Adipose tissue (tissue), 3 donors: ENCODE measurements around the gene TREH. TPM values are rescaled to one million over a fixed set of nuclear protein-coding genes. Genes with fewer than 3 reads are reported as not detected.

ENCODE experiments used
- H3K27ac ChIP-seq: one replicate; pipeline ENCODE4 v1.5.1; 2013; ENCODE audit warnings: low read depth, low read length
- whole genome bisulfite sequencing, 3 donors: extraction: QIAGEN DNeasy Blood & Tissue Kit; methylation state at CpG; one replicate each; pipeline ENCODE4 v1.1.7; 2013; 5-methylcytosine and 5-hydroxymethylcytosine counted together
- polyA plus RNA-seq, 3 donors: library from polyadenylated mRNA; stranded (reverse); fragments of 200-250 nt; gene quantifications; one replicate each; pipeline ENCODE4 v1.2.3, GENCODE V29; 2013
- donor health status: healthy with polysubstance abuse.
- donor health status: Bipolar disorder and iron deficiency.
- donor health status: healthy.

The TREH gene
- polyA plus RNA-seq, 3 donors, result 0.54 to 5.7 (median 2.0) TPM

DNA sequence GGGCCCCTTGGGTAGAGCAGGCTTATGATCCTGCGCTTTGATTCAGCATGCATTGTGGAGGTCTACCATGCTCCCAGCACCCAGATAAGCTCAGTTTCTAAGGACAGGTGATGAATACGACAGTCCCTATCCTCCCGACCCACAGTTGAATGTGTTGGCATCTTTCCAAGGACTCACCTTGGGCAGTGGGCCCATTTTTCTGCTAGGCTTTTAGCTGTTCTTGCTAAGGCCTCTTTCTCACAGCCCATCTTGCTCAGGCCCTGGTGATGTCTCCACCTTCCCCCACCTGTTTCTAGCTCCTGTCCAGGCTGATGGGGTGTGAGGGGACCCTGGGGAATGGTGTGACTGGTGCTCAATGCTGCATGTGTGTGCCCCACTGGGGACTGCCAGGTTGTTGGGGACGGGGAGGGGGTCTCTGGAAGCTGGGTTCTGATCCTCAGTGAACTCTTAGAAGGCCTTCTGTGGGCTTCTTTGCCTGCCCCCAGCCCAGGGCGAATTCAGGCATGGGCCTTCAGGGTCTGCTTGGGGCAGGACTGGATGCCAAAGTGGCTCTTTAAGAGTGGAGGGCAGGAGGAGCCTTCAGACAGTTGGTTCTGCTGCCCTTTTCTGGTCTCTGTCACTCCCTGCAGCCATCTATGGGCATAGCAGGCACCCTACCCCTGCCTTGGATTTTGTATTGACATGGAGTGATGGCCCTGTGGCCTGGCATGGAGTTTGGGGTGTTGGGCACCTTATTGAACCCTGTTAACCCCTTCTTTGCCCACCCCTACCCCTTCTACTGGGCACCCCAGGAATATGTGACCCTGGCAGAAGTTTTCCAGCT is 38.9 kb downstream of the TREH start:
- H3K27ac ChIP-seq, result no peak overlapping the region
- WGBS, 3 donors, result 61 to 74% (median 74%) methylated on average over 5 of the region's 5 CpGs

DNA sequence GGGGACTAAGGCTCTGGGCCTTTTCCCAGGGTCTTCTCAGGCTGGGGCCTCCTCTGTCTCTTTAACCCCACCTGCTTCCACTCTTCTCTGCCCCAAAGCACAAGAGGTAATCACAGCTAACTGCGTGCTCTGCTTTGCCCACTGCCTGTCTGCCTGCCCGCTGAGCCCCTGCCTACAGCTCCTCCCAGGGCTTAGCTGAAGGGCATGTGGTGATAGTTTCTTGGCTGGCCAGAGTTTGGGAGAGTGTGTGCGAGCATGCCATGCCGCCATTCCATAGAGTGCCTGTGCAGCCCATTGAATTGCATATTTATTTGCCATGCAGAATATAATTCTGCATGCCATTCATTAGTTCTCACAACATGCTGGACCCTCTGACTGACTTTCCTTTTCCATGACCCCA is 39.6 kb downstream of the TREH start:
- H3K27ac ChIP-seq, result no peak overlapping the region
- WGBS, 3 donors, result 77 to 93% (median 91%) methylated on average over 4 of the region's 4 CpGs

DNA sequence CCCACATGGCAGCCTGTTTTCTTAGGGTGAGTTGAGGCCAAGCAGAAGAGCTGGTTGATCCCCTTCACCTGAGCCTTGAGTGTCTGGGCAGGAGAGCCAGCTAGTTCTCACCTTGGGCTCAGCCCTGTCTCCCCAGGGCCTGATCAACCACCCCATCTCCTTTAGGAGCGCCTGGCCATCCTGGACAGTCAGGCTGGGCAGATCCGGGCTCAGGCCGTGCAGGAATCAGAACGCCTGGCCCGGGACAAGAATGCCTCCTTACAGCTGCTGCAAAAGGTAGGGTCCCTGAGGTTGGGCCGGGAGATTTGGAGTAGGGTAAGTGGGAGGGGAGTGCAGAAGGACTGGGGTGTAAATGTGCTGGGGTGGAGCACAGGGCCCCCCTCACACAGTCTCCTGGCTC is 40.7 kb downstream of the TREH start:
- 90 to 94% (median 94%) methylated on average over 6 of the region's 6 CpGs for WGBS, 3 donors
- no peak overlapping the region for H3K27ac ChIP-seq

DNA sequence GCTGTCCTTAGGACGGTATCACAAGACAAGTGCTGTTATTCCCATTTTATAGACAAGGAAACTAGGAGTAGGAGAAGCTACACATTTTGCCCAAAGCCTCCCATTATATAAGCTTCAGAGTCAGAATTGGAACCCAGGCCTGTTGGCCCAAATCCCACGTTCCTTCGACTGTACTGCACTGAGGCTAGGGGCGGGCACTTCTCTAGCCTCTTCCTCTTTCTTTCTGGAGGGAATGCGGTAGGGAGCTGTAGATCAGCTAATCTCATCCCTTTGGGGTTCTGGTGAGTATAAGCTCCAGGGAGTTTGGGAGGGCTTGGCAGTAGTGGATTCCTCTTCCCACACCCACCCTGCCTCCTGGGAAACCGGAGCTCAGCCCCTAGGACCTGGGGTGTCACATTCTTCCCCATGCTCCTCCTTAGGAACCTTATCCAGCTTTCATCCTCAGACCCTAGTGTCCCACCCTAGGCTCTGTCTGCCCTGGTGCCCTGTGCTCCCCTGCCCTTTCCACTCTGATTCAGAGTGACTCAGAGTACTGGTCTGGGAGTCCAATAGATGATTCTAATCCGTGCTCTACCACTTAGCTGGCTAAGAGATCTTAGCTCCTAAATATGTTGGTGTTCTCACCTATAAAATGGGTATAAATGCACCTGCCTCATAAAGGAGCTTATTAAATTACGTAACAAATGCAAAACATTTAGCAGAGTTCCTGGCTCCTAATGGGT is 42.7 kb downstream of the TREH start:
- no peak overlapping the region for H3K27ac ChIP-seq
- 63 to 87% (median 68%) methylated on average over 8 of the region's 8 CpGs for WGBS, 3 donors

DNA sequence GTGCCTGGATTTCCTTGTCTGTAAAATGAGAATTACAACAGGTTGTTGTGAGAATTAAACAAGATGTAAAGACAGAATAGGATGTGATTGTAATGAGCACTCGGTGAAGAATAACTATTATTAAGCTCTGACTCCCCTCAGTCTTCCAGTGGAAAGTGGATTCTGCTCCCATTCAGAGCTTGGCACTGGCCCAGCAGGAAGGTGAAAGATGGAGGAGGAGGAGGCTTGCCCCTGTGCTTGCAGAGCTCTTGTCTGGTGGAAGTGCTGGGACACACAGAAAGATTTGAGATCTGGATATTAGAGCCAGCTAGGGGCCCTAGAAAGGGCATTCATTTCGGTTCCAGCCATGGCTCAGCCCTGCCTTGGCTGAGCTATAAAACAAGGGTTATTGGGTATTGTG is 43.8 kb downstream of the TREH start:
- WGBS, 3 donors, result 67 to 87% (median 79%) methylated on average over 2 of the region's 2 CpGs
- no peak overlapping the region for H3K27ac ChIP-seq

DNA sequence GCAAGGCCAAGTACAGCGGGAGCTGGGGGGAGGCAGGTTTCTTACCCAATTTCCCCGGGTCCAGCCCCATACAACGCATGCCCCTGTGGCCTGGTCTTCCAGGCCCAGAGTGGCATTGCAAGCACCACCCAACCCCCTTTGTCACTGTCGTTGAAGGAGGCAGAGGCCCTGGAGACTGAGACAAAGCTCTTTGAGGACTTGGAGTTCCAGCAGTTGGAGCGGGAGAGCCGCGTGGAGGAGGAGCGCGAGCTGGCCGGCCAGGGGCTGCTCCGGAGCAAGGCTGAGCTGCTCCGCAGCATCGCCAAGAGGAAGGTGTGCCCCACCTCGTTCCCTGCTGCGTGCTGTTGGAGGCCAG is 44.2 kb downstream of the TREH start:
- 22 to 66% (median 48%) methylated on average over 15 of the region's 15 CpGs for WGBS, 3 donors

DNA sequence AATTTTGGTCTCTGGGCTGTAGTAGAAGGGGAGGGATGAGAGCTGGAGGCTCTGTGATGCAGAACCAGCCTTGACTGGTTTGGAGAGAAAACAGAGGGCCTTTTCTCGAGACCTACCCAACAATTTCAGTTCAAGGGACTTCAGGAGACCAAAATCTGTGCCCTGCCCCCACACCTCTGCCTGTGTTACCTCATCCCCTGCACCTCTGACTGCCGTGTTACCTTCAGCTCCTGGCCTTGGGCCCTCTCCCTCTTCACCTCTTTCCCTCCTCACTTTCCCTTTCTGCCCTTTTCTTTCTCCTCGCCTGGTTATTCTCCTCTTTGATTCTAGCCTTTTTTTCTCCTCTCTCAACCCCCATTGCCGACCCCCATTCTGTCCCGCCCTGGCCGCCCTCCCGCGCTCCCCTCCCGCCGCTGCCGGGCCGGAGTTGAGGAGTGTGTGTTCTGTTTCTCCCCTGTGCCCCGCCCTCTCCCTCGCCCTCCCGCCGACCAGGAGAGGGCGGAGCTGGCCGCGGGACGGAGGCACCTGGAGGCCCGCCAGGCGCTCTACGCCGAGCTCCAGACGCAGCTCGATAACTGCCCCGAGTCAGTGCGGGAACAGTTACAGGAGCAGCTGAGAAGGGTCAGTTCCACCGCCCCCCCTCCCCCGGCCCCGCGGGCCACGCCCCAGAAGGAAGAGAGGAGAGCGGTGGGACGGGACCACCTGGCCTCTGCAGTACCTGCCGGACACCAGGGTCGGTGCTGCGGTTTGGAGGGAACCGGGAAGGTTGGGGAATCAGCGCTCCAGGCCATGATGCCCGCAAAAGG is 44.8 kb downstream of the TREH start:
- 6 to 46% (median 30%) methylated on average over 37 to 41 of the region's 41 CpGs for WGBS, 3 donors
- no peak overlapping the region for H3K27ac ChIP-seq

More for the DNA sequence above, 44.2 kb downstream of the TREH start:
- no peak overlapping the region for H3K27ac ChIP-seq

DNA sequence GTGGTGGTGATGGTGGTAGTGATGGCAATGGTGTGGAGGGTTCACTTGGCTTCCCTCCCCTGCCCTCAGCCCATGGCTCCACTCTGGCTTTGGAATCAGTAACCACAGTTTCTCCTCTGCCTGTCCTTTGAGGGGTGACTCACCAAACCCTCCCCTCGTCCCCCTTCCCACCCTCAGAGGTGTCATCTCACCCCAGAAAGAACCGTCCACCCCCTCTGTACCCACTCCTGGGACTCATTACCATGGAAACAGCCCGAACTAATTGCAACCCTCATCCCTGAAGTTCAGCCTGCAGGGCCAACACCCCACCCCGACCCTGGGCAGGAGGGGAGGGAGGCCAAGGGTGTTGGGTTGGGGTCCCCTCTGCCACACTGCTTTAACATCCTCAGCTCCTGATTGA is 45.5 kb downstream of the TREH start:
- 42 to 51% (median 49%) methylated on average over 4 of the region's 4 CpGs for whole genome bisulfite sequencing, 3 donors
- H3K27ac ChIP-seq, result no peak overlapping the region

DNA sequence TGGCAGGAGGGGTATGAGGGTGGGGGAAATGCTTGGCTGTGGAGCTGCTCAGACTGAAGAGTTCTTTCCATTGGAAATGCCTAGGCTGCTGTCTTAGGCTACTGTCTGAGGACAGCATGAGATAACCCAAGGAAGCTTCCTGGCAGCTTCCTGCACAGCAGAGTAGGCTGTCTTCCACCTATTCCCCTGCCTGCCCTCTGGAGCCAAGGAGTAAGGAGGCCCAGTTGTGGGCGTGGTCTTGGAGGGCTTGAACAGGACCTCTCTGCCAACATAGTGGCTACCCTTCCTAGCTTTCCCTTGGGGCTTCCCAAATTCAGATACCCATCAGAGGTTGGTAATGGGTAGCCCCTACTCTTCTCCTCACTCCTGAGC is 46.1 kb downstream of the TREH start:
- WGBS, 3 donors, result 82 to 87% (median 85%) methylated on average over 1 of the region's 1 CpG
- H3K27ac ChIP-seq, result no peak overlapping the region

DNA sequence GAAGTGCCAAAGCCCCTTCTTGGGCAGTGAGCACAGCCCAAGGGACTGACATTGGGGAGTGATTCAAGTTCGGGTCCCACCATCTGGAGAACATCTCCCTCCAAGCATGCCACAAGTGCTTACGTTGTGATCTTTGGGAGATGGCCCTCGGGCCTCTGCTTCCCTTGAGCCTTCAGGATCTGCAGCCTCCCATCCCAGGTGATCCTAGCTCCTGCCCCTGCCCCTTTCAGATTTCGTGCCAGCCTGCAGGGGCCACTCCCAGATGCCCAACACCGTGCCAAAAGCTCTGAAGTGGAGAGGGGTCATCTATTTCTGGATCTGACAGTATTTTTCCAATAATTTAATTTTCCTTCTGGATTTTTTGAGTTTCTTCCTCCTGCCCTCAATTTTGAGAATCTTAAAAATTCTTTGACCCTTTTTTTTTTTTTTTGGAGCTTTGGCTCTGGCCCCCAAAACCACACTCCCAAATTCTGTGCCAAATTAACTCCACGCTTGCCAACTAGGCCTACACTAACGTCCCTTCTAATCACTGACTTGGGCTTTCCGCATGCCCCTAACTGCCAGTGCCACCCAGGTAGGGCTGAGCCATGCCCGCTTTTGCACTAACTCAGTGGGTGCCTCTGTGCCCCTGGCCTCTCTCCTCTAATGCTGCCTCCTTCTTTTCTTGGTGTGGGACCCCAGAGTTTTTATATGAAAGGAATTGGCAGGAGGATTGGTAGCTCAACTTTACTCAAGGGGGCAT is 46.7 kb downstream of the TREH start:
- no peak overlapping the region for H3K27ac ChIP-seq
- WGBS, 3 donors, result 74 to 88% (median 77%) methylated on average over 9 of the region's 9 CpGs

DNA sequence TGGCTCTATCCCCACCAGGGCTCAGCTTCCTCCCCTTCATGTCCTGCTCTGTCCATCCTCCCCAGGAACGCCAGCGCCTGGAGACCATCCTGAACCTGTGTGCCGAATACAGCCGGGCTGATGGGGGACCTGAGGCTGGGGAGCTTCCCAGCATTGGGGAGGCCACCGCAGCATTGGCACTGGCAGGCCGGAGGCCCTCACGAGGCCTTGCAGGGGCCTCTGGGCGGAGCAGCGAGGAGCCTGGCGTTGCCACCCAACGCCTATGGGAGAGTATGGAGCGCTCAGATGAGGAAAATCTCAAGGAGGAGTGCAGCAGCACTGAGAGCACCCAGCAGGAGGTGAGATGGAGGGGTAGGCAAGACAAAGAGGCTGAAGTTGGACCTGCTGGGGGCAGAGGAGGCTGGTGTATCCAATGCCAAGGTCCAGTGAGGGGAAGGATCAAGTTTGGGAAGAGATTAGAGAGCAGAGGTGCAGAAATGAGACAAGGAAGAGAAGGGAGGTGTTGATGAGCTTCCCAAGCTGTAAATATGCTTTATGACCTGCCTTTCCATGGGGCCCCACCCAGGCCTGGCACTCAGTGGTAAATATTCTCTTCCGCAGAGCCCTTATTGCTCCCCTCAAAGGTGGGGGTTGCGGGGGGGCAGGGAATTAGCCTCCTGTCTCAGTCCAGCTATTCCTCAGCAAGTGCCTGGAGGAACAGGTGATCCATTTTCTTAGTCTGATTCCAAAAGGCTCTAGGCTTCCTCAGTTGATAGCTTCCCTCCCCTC is 48.1 kb downstream of the TREH start:
- H3K27ac ChIP-seq, result no peak overlapping the region
- WGBS, 3 donors, result 87 to 94% (median 91%) methylated on average over 14 of the region's 14 CpGs

DNA sequence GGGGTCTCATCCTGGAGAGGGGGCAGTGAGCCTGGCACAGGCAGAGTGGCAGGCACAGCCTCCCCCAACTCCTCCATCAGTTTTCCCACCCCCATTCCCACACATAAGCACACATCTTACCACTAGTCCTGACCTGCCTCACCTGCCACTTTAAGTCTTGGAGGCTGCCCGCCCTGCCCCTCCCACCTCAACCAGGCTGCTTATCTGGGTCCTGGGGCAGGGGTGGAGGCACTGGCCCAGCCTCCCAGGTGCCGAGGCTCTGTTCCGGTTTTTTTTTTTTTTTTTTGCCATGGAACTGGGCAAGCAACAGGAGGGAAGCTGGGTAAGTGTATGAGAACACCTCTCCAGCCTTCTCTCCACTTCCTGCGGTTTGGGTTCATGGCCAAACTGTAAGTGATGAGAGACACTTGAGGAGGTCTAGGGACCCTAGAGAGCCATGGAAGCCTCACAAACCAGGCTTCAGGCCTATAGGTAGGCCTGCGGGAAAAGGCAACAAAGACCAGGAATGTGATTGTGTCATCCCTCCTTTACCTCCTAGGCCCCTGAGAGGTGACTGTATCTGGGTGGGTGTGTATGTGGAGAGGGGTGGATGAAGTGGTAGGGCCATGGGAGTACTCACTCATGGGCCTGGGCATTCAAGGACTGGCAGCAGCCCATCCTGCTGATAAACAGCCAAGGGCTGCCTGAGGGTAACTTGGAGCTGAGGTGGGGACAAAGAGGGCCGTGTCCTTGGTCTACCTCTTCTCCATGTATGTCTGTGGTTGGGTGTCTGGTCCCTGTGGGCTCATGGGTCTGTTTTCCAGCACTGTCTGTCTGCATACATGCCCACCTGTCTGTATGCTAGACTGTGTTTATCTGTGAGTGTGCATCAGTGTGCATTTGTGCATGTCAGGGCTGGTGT is 49.4 kb downstream of the TREH start:
- no peak overlapping the region for H3K27ac ChIP-seq
- WGBS, 3 donors, result 52 to 81% (median 75%) methylated on average over 5 to 6 of the region's 6 CpGs

DNA sequence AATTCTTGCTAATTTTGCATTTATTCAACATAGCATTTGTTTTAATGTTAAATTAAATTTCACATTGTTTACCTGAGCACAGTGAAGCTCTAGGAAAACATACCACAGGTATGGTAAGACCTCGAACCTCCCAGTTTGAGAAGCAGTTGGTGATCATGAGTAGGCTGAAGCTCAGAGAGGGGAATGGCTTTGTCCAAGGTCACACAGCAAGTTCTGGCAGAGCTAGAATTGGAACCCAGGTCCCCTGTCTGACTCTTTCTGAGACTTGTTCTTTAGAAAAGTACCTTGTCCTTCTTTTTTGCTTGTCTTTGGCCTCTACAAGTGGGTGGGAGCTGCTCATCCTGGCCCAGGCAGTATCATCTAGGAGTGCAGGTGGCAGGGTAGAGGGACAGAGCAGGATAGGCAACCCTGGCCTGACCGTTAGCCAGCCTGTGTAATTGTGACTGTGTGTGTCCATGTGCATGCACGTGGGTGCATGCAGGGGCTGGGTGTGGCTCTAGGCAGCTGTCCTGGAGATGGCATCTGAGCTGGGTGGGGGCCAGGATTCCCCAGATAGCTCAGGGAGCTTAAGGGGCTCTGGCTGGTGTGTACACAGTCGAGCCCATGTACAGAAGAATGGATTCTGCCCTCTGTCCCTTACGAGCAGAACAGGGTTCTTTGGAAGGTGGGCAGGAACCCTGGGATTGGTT is 50.4 kb downstream of the TREH start:
- WGBS, 3 donors, result 66 to 74% (median 71%) methylated on average over 5 of the region's 5 CpGs
- no peak overlapping the region for H3K27ac ChIP-seq

DNA sequence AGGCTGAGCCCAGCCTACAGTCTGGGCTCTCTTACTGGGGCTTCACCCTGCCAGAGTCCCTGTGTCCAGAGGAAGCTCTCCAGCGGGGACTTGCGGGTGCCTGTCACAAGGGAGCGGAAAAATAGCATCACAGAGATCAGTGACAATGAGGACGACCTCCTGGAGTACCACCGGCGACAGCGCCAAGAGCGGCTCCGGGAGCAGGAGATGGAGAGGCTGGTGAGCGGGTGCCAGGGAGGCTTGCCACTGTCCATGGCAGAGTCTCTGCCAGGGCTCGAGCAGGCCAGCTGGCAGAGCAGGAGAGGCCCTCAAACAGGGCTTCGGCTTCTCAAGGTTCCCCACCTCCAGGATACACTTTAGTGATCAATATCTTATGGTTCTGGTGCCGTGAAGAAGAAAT is 51.0 kb downstream of the TREH start:
- 77 to 87% (median 85%) methylated on average over 13 of the region's 13 CpGs for WGBS, 3 donors
- H3K27ac ChIP-seq, result no peak overlapping the region

DNA sequence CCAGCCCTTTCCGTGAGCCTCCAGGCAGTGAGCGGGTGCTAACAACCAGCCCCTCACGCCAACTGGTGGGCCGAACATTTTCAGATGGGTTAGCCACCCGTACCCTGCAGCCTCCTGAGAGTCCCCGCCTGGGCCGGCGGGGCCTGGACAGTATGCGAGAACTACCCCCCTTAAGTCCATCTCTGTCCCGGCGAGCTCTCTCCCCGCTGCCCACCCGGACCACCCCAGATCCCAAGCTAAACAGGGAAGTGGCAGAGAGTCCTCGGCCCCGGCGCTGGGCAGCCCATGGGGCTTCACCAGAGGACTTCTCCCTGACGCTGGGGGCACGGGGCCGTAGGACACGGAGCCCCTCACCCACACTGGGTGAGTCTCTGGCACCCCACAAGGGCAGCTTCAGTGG is 51.4 kb downstream of the TREH start:
- no peak overlapping the region for H3K27ac ChIP-seq

DNA sequence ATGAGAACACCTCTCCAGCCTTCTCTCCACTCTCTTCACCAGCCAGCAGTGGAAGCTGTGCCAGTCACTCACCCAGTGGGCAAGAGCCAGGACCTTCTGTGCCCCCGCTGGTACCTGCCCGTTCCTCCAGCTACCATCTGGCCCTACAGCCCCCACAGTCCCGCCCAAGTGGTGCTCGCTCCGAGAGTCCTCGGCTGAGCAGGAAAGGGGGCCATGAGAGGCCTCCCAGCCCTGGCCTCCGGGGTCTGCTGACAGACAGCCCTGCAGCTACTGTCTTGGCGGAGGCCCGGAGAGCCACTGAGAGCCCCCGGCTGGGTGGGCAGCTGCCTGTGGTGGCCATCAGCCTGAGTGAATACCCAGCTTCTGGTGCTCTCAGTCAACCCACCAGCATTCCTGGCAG is 51.9 kb downstream of the TREH start:
- no peak overlapping the region for H3K27ac ChIP-seq
- WGBS, 3 donors, result 86 to 92% (median 89%) methylated on average over 10 of the region's 10 CpGs

More for the DNA sequence above, 51.4 kb downstream of the TREH start:
- 92 to 96% (median 93%) methylated on average over 20 of the region's 20 CpGs for WGBS, 3 donors
